Measurements from ENCODE around the gene KIRREL3. TPM values are rescaled to one million over a fixed set of nuclear protein-coding genes. Genes with fewer than 3 reads are reported as not detected.
"Not testable (repeated sequence)": the region's sequence is repeated elsewhere in the genome, so short reads cannot be mapped to it uniquely, and the experiment has no call there.

The KIRREL3 gene
- total RNA-seq, 1 donor from 2014 or later: 0.26 TPM

DNA sequence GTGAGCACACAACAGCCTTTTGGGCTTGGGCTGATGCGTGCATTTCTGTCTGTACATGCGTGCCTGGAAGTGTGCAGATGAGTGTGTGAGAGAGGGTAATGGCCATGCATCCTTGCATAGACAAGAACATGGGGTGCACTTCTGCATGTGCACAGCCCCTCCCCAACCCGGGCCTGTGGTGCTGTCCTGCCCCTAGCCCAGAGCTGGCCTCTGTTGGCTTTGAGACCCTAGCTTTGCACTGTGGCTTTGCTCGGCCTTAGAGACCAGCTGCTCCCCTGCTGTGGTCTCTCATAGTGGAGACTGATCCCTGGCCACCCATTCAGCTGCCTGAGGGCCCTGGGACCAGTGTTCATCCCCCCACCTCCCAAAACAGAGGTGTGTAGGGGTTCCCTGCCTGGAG is 619.7 kb downstream of the KIRREL3 start:
- H3K4me3 Mint-ChIP-seq (ENCODE audit: low read depth): no peak overlapping the region
- H3K36me3 Mint-ChIP-seq (ENCODE audit: insufficient read depth): no peaks in the 10 kb centered on the region
- no peak for TF ChIP-seq CTCF (IDR thresholded peaks at IDR 0.05; ENCODE audit: unreplicated experiment)
- no peaks in the 10 kb centered on the region for H3K9me3 Mint-ChIP-seq (ENCODE audit: low read depth)
- no peaks in the 10 kb centered on the region for H3K4me1 Mint-ChIP-seq (ENCODE audit: low read depth)
- no peak overlapping the region for H3K27ac Mint-ChIP-seq
- no peak for DNase-seq (ENCODE audit: low spot score, unreplicated experiment)
- no peaks in the 10 kb centered on the region for H3K27me3 Mint-ChIP-seq

- no peaks in the 10 kb centered on the region for H3K9me3 Mint-ChIP-seq (ENCODE audit: low read depth)
- DNase-seq (ENCODE audit: low spot score, unreplicated experiment): no peak
- H3K4me1 Mint-ChIP-seq (ENCODE audit: low read depth): no peaks in the 10 kb centered on the region
- no peak overlapping the region for H3K27ac Mint-ChIP-seq
- H3K27me3 Mint-ChIP-seq: no peaks in the 10 kb centered on the region
- no peaks in the 10 kb centered on the region for H3K36me3 Mint-ChIP-seq (ENCODE audit: insufficient read depth)
- TF ChIP-seq CTCF (IDR thresholded peaks at IDR 0.05; ENCODE audit: unreplicated experiment): no peak
- no peak overlapping the region for H3K4me3 Mint-ChIP-seq (ENCODE audit: low read depth)
These were observed 621.8 kb downstream of the KIRREL3 start for GRCh38 chr11:126378763-126379162.

DNA sequence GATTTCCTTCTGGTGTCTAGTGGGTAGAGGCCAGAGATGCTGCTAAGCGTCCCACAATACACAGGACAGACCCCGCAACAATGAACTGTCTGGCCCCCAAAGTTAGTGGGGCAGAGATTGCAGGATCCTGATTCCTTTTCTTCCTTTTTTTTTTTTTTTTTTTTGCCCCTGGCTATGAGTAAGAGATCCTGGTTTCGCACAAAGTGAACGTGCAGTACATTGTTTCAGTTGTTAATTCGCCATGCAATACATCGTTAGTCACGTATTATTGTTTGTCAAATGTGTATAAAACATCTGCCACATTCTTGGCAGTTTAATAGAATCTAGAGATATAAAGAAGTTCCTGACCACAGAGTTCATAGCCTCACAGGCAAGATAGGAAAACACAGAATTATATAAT is 624.8 kb downstream of the KIRREL3 start:
- no peak overlapping the region for H3K27ac Mint-ChIP-seq
- DNase-seq (ENCODE audit: low spot score, unreplicated experiment): no peak
- no peak overlapping the region for H3K4me3 Mint-ChIP-seq (ENCODE audit: low read depth)
- no peaks in the 10 kb centered on the region for H3K27me3 Mint-ChIP-seq
- H3K9me3 Mint-ChIP-seq (ENCODE audit: low read depth): no peaks in the 10 kb centered on the region
- H3K36me3 Mint-ChIP-seq (ENCODE audit: insufficient read depth): no peaks in the 10 kb centered on the region
- TF ChIP-seq CTCF (IDR thresholded peaks at IDR 0.05; ENCODE audit: unreplicated experiment): no peak
- no peaks in the 10 kb centered on the region for H3K4me1 Mint-ChIP-seq (ENCODE audit: low read depth)

- H3K36me3 Mint-ChIP-seq (ENCODE audit: insufficient read depth); H3K4me1 Mint-ChIP-seq (ENCODE audit: low read depth); H3K27ac Mint-ChIP-seq; DNase-seq (ENCODE audit: low spot score, unreplicated experiment); H3K9me3 Mint-ChIP-seq (ENCODE audit: low read depth); H3K4me3 Mint-ChIP-seq (ENCODE audit: low read depth); H3K27me3 Mint-ChIP-seq: not testable (repeated sequence)
These were observed 625.8 kb downstream of the KIRREL3 start for GRCh38 chr11:126374562-126375300.

- H3K4me3 Mint-ChIP-seq (ENCODE audit: low read depth); DNase-seq (ENCODE audit: low spot score, unreplicated experiment); H3K4me1 Mint-ChIP-seq (ENCODE audit: low read depth); H3K9me3 Mint-ChIP-seq (ENCODE audit: low read depth); H3K27me3 Mint-ChIP-seq; H3K36me3 Mint-ChIP-seq (ENCODE audit: insufficient read depth); H3K27ac Mint-ChIP-seq: not testable (repeated sequence)
These were observed 627.0 kb downstream of the KIRREL3 start for GRCh38 chr11:126373389-126374066.

Small RNA genes within 50 kb of the gene (microRNA-seq; reads per million reads assigned to microRNA genes)
- gene MIR3167 (ENCODE audit: borderline number of aligned reads, unreplicated experiment): not detected

Measured in progenitor cell of endocrine pancreas (in vitro differentiated cells).